GM21381 (cell line): ENCODE results near the gene CIRBP.

Source experiments
- ATAC-seq: cut with Tn5 transposase; IDR thresholded peaks from one replicate; pipeline ENCODE4 v1.9.1; 2021; ENCODE audit warnings: mild to moderate bottlenecking, moderate library complexity; ENCODE audit not compliant: unreplicated experiment

The CIRBP gene

GRCh38 chr19:1266916-1267476 lies 2.1 kb upstream of the CIRBP start:
- ATAC-seq = peak; percentile 19

- ATAC-seq = no peak
These were observed 1.5 kb upstream of the CIRBP start for GRCh38 chr19:1267477-1268225.

- no peak for ATAC-seq
These were observed 687 bp upstream of the CIRBP start for GRCh38 chr19:1268226-1269064.

GRCh38 chr19:1269478-1270212 lies 513 bp downstream of the CIRBP start:
- peak; percentile 27 for ATAC-seq

GRCh38 chr19:1270213-1270853 lies 1.2 kb downstream of the CIRBP start:
- ATAC-seq = no peak

- ATAC-seq = no peak
These were observed 1.9 kb downstream of the CIRBP start for GRCh38 chr19:1270854-1271527.

- no peak for ATAC-seq
These were observed 2.6 kb downstream of the CIRBP start for GRCh38 chr19:1271528-1272422.

GRCh38 chr19:1272423-1273262 lies 3.5 kb downstream of the CIRBP start:
- no peak for ATAC-seq

- no peak for ATAC-seq
These were observed 4.3 kb downstream of the CIRBP start for GRCh38 chr19:1273263-1274041.

- ATAC-seq = no peak
These were observed 5.1 kb downstream of the CIRBP start for GRCh38 chr19:1274081-1274851.

GRCh38 chr19:1274852-1275259 lies 5.7 kb downstream of the CIRBP start:
- no peak for ATAC-seq

- peak; percentile 70 for ATAC-seq
These were observed 6.3 kb downstream of the CIRBP start, which contains the start of gene FAM174C for GRCh38 chr19:1275260-1275975. Gene FAM174C (plus strand): TSS chr19:1275530. CDS start chr19:1275550, 20 bp downstream.

GRCh38 chr19:1275976-1276627 lies 7.0 kb downstream of the CIRBP start:
- ATAC-seq = no peak

GRCh38 chr19:1276628-1277022 lies 7.5 kb downstream of the CIRBP start:
- no peak for ATAC-seq

GRCh38 chr19:1277061-1277460 lies 7.9 kb downstream of the CIRBP start:
- no peak for ATAC-seq
